Measurements from ENCODE around the gene UXS1.
A peak's percentile ranks its signal among the peaks of the same experiment; 100 is the strongest.

UXS1 gene

DNA sequence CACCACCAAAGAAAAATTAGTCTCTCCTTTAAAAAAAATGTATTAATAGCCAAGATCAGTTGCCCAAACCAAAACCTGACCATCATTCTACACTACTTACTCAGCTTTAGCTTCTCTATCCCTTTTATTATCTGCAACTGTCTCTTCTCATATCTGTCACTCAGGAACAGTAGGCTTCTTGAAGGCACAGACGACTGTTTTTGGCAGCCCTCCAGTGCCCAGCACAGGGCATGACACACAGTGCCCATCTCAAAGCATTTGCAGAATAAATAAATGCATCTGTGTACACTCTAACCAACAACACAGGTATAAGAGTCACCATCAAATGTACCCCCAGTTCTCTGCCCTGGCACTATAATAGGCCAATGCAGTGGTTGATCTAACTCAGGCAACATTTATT, 117.2 kb downstream of the UXS1 start:
- DNase-seq (ENCODE audit: low read depth), result no peak

DNA sequence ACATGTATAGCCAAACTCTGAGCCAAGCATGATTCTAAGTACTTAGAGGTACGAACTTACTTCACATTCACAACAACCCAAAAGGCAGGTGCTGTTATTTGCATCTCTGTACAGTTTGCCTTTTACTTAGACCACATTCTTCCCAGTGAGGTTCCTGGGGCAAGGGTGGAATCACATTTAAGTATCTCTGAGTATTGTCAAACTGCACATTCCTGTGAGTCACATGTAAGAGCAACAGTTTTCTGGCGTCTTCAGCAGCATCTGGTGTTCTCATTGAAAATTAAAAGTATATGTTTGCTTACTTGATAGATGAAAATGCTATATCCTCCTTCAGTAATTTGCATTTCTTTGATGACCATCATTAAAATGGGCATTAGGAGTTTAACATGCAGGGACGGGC, 119.1 kb downstream of the UXS1 start:
- DNase-seq (ENCODE audit: low read depth), result no peak

DNA sequence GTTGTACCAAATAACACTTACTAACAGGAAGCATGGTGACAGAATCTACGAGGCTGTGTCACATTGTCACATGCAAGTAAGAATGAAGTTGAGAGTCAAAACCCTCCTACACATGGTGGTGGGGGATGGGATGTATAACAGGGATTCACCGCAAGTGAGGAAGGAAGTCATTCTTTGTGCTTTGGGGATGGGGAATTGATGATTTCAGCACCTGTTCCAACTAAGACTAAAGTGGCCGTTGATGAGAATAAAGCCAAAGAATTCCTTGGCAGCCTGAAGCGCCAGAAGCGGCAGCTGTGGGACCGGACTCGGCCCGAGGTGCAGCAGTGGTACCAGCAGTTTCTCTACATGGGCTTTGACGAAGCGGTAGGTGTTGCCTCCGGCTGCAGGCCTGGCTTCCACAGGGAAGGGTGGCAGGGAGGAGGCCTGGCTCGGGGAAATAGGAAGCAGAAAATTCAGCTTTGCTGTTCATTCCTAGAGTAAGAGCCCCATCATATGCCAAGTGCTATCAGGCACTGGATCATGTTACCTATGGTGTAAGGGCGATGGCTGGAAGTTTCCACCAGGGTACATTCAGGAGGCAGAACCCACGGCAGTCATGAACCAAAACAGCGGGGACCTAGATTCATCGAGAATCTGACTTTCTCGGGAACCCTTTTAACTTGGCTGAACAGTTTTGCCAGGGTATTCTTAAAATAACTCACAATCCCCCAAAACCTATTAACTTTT, 120.3 kb downstream of the UXS1 start:
- no peak for DNase-seq (ENCODE audit: low read depth)

DNA sequence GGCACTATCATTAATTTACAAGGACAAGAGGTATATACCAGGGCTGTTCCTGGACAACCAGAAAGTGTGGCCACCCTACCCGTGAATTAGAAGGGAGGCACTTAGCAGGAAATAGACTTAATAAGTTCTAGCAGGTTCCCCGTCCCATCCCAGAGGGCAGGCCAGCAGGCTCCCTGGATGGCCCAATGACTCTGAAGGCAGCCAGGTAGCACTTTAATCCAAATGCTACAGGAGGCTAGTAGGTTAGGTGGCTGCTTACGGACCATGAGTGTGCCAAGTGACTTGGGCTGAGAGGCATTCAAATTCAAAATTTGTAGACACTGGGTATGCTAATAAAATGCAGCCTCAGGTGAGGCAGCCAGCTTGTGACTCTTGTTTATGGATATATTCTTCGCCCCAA, 123.9 kb downstream of the UXS1 start:
- DNase-seq (ENCODE audit: low read depth), result no peak

GRCh38 chr2:106068451-106068850, 125.7 kb downstream of the UXS1 start:
- no peak for DNase-seq (ENCODE audit: low read depth)

GRCh38 chr2:106065983-106066820, 127.9 kb downstream of the UXS1 start:
- no peak for DNase-seq (ENCODE audit: low read depth)

DNA sequence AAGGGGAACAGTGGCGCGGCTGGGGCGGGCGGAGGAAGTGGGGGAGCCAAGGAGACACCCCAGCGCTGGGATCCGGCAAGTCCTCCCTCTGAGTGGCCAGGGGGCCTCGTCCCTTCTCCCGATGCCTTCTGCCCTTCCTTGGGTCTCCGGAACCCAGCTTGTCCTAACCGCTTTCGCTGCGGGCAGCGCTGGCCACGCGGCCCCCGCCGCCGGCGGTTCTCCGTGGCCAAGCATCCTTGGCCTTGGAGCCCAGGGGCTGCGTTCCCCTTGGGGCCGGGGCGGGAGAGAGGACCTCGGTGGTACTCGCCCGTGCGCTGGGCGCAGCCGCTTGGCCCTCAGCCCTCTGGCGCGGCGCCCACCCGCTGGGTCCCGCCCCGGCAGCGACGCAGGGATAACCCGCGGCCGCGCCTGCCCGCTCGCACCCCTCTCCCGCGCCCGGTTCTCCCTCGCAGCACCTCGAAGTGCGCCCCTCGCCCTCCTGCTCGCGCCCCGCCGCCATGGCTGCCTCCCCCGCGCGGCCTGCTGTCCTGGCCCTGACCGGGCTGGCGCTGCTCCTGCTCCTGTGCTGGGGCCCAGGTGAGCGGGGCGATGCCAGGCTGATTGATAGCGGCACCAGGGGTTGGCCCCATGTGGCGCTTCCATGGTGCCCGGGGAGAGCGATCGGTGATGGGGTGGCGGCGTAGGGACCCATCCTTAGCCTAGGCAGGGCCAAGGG, 128.7 kb downstream of the UXS1 start:
- DNase-seq (ENCODE audit: low read depth), result no peak

- DNase-seq (ENCODE audit: low read depth), result no peak
These were observed 130.9 kb downstream of the UXS1 start for GRCh38 chr2:106063181-106063580.

- no peak for DNase-seq (ENCODE audit: low read depth)
These were observed 131.5 kb downstream of the UXS1 start for GRCh38 chr2:106062627-106063026.

- DNase-seq (ENCODE audit: low read depth), result no peak
These were observed 132.3 kb downstream of the UXS1 start for GRCh38 chr2:106061611-106062349.

GRCh38 chr2:106059416-106060065, 134.6 kb downstream of the UXS1 start:
- no peak for DNase-seq (ENCODE audit: low read depth)

GRCh38 chr2:106058469-106059137, 135.5 kb downstream of the UXS1 start:
- no peak for DNase-seq (ENCODE audit: low read depth)

DNA sequence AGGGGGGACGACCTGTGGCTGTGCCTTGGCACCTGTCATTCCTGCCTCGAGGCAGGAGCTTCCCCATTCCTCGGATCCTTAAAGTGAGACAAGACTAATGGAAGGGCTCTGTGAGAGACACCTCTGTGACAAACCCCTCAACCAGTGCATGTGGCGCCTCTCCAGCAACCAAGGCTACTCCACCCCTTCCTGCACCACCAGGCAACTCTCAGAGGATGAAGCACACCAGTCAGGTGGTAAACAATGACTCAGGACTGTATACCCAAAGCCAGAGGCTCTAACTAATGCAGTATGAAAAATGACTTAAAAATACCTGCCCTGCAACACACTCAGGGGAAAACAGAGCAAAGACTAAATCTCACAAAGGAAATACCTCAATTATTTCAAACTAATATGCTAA, 136.9 kb downstream of the UXS1 start:
- peak; percentile 45 for DNase-seq (ENCODE audit: low read depth)

GRCh38 chr2:106054880-106055655, 139.0 kb downstream of the UXS1 start:
- DNase-seq (ENCODE audit: low read depth), result no peak

- no peak for DNase-seq (ENCODE audit: low read depth)
These were observed 139.8 kb downstream of the UXS1 start for GRCh38 chr2:106054321-106054720.

DNA sequence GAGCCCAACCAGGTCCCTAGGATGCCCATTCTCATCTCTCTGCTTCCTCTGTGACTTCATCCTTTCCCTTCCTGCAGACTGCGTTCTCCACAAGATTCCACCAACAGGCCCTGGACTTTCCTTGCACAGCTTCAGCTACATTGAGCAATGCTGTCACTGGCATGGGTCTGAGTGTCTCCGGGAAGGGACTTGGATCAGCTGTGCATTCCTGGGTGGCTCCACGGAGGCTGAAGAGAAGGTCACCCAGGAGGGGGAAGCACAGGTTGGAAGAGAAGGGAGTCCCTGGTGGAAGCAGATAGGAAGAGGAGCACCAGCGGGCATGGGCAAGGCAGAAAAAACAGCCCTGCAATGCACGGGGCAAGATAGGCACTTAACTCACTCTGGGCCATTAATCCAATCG, 140.5 kb downstream of the UXS1 start:
- no peak for DNase-seq (ENCODE audit: low read depth)

- DNase-seq (ENCODE audit: low read depth), result no peak
These were observed 141.0 kb downstream of the UXS1 start for GRCh38 chr2:106053116-106053515.

DNA sequence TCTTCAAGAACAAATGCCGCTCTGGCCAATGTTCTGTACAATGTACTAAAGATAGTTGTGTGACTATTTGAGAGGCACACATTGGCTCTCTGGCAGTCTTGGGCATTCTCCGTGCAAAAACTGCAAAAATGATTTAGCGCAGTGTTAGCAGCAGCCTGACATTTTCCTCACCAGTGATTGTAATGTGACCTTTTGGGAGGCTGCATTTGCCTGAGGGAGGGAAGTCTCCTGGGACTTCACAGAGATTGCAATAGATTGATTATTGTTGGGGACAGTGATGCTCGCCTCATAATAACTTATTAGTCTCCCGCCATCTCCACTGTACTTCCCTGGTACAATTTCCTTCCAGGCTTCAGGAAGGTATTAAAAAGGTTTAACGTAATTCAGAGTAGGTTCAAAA, 149.2 kb downstream of the UXS1 start:
- DNase-seq (ENCODE audit: low read depth), result no peak

GRCh38 chr2:106044021-106044420, 150.1 kb downstream of the UXS1 start:
- DNase-seq (ENCODE audit: low read depth), result no peak

Measured in activated T-cell treated with anti-CD3 and anti-CD28 coated beads for 1 hour (primary cell).